Fibroblast of skin of right biceps (primary cell): ENCODE results near the gene PPM1L.

Experiments
- DNase-seq: peaks from one replicate; pipeline ENCODE4 v3.0.0-alpha.2; 2013

The PPM1L gene

DNA sequence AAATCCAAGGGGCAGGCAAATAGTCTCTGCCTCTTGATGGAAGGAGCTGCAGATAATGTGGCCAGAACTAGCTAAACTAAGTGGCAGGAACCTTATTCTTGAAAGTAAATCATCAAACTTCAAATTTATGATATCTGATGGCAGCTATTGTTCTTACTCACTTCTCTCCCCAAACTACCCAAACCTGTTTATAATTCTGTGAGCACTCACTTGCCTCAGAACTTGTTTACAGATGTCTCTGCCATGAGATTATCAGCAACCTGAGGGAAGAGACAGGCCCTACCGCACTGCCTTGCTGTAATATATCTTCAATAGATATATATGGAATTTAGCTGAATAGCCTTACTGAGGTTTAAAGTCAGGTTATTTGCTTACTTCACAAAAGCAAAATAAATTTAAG, 351.3 kb downstream of the PPM1L start:
- no peak for DNase-seq

DNA sequence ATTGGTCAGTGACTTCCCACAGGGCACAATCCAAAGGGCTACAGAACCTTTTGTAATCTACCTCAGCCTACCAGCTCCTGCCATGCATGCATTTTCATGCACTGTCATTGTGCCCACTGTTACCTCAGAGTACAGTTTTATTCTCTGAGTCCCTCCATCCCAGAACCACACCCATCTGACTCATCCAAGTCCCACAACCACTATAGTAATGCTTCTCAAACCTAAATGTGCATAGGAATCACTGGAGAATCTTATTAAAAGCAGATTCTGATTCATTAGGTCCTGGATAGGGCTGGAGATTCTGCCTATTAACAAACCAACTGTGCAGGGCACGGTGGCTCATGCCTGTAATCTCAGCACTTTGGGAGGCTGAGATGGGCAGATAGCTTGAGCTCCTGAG, 352.8 kb downstream of the PPM1L start:
- DNase-seq = peak; percentile 61

DNA sequence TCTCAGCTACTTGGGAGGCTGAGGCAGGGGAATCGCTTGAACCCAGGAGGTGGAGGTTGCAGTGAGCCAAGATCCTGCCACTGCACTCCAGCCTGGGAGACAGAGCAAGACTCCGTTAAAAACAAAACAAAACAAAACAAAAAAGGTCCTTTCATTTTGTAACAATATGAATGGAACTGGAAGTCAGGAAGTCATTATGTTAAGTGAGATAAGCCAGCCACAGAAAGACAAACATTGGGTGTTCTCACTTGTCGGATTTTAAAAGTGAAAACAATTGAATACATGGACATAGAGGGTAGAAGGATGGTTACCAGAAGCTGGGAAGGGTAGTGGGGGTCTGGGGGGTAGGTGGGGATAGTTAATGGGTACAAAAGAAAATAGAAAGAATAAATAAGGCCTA, 361.6 kb downstream of the PPM1L start:
- DNase-seq = no peak

DNA sequence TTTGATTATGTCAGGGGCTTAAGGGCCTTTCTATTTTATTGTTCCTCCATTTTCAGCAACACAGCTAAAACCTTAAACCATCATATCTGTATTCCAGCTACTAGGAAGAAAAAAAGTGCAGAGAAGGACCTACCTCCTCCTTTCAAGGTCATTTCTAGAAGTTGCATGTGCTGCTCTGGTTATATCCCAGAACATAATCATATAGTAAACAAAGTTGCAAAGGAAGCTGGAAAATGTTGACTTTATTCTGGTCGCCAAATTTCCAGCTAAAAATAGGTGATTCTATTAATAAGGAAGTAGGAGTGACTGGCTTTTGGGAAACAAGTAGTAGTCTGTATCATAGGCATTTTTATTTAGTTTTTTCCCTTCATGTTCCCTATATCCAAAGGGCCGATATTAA, 370.5 kb downstream of the PPM1L start:
- DNase-seq = no peak
